HG03565 (cell line): Measurements from ENCODE around the gene SGPL1.
"Not testable (repeated sequence)": the region's sequence is repeated elsewhere in the genome, so short reads cannot be mapped to it uniquely, and the experiment has no call there.

Experiments used
- ATAC-seq: cut with Tn5 transposase; IDR thresholded peaks from one replicate; pipeline ENCODE4 v1.9.1; 2021; ENCODE audit warnings: mild to moderate bottlenecking, moderate library complexity; ENCODE audit not compliant: unreplicated experiment

Gene SGPL1

DNA sequence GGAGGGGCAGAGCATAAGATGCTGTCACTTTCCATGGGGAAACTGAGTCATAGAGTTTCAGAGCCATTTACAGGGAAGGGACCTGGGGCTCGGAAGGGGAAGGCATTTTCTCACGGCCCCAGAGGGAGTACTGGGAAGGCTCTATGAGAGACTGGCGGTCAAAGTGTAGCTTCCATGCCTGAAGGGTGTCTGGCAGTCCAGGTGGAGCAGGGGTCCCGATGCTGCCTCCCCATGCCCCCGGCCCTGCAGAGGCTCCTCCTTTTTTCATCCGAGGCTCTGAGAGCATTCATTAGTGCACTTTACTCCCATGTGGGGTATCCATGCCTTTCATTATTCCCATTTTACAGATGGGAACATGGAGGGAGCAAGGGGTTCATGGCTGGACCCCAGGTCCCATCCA lies 100.5 kb downstream of the SGPL1 start:
- no peak for ATAC-seq

DNA sequence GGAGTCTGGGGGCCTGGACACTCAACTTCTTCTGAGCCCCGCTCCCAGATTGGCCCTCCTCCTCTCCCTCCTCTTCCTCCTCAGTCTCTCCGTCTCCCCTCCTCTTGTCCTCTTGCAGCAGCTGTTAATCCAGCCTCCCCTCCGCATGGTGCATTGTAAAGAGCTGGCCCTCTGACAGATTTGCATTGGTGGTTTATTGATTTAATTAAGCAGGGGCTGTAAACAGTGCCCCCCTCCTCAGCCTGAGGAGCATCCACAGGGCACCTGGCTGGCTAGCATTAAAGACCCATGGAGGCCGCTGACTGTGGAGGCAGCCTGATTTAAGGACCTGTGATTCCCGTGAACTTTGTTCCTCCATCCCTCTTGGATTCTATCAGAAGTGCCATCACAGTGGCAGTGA lies 101.5 kb downstream of the SGPL1 start:
- no peak for ATAC-seq

DNA sequence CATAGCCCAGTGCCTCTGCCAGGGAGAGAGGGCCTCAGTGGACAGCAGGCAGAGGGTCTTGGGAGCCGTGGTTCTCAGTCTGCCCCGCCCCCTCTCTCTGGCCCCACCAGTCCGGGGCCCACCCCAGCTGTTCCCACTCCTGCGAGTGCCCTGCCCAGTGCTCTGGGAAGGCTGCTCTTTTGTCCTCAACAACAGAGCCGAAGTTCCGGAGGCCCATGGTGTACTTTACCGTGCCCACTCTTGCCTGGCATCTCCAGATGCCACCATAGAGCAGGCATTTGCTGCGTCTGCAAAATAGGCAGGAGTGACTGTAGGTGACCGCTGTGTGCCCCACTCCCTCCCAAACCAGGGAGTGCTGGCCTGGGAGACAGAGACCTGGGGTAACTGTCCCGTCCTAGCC lies 101.9 kb downstream of the SGPL1 start:
- ATAC-seq = no peak

GRCh38 chr10:70918851-70919530 lies 103.2 kb downstream of the SGPL1 start:
- no peak for ATAC-seq

GRCh38 chr10:70919906-70920305 lies 104.2 kb downstream of the SGPL1 start:
- ATAC-seq = not testable (repeated sequence)

DNA sequence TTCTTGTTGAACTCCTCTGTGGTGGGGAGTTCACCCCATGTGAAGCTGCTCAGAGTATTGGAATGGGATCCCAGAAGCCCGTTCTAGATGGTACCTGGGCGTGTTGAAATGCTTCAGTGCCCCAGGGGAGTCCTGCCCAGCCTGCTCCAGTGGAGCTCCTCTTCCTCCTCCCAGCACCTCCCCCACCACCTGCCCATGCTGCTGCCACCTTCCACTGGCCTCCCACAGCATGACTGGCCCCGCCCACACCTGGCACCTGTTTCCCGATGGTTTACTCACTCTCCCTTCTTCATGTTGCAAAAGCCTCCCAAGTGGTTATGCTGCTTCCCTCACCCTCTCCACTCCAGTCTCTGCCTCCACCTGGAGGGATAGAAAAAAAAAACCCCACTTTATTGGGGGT lies 104.8 kb downstream of the SGPL1 start:
- ATAC-seq = no peak

DNA sequence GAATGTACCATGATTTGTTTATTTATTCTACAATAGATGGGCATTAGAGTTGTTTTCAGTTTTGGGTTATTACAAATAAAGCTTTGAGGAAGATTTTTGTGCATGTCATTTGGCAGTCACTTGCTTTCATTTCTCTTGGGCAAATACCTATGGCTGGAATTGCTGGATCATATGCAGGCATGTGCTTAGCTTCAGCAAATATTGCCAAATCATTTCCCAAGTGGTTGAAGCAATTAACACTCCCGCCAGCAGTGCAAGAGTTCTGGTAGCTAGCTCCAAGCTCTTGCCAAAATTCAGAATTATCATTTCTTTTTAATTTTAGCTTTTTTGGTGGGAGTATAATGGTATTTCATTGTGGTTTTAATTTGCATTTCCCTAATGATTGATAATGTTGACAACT lies 105.5 kb downstream of the SGPL1 start:
- ATAC-seq = no peak

DNA sequence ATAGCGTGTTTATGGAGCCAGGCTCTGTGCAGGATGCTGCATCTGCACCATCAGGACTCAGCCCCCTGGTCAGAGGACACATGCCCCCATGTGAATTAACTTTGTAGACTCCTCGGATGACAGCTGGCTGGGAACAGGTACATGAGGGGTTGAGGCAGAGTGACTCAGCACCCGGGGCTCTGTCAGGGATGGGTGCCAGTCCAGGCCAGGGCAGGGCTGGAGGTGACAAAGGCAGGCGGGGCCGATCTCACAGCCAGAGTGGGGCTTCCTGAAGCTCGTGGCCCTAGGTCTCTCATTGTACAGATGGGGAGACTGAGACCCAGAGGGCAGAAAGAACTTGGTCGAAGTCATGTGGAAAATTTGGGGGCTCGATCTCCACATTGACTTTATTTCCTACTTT lies 107.9 kb downstream of the SGPL1 start:
- ATAC-seq = no peak

- ATAC-seq = no peak
Observed at GRCh38 chr10:70925377-70926225, 109.9 kb downstream of the SGPL1 start.

DNA sequence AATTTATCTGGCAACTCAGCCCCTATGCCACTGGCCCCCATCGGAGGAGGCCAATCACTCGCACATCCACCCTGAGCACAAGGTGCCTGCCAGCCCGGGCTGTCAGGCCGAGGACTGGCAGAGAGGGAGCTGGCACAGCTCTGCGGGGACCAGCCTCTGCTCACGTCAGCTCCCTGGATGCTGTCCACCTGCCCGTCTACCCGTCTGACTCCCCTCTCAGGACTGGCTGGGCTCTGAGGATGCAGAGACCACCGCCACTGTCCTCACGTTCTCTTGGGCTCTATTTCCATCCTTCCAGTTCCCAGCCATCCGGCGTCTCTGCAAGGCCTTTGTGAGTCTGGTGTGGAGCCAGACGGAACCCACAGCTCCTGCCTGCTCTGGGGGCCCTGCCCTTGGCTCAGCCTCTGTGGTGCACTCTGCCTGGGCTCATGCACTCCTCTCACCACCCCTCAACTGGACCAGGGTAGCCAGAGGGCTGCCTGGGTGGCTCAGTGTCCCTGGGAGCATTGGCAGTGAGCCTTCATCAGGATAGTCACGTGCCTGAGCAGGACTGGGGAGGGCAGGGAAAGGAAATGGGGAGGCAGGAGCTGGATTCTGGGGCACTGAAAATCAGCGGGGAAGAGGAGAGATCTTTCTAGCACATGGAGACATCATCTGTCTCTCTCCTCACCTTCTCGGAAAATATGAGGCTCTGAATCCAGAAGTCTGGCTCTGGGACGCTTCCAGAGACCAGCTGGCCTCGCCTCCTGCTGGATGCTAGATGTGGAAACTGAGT lies 110.7 kb downstream of the SGPL1 start:
- ATAC-seq = no peak

- ATAC-seq = no peak
Observed at GRCh38 chr10:70927189-70927943, 111.6 kb downstream of the SGPL1 start.

GRCh38 chr10:70928140-70928539 lies 112.4 kb downstream of the SGPL1 start:
- ATAC-seq = no peak

DNA sequence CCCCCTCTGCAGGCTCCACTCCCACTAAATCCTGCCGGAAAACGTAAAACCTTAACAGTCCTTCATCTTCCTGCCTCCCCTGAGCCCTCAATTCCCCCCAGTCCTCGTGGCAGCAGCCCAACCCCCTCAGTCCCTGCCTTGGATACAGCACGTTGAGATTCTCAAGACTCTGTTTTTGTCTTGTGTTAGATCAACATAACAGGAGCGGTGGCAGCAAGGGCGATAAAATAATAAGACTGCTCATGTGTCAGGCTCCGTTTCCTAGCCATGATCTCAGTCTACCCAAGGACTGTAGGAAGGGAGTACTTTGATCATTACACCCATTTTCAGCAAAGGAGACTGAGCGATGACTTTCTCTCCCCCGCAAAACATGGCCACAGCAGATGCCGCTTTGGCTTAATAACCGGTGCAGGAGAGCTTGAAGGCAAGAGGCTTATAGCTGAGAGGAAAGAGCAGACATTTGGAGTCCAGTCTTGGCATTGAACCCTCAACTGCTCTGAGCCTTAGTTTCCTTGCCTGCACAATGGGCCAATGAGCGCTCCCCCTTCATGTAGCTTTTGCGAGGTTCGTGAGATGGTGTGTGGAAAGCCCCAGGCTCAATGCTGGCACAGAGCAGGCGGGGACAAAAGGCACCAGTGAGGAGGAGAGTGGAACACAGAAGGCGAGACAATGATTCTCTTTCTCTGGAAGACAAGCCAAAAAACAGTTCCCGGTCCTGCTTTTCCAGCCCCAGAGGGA lies 114.7 kb downstream of the SGPL1 start:
- ATAC-seq = no peak
